T-helper 22 cell (primary cell): ENCODE data around the gene DLG2.

Experiments used
- DNase-seq: peaks from one replicate; pipeline ENCODE4 v3.0.0-alpha.2; 2020; ENCODE audit warnings: low read depth

The DLG2 gene

GRCh38 chr11:83982825-83983224, 1644.3 kb downstream of the DLG2 start:
- no peak for DNase-seq

- DNase-seq = no peak
These were observed 1647.6 kb downstream of the DLG2 start for GRCh38 chr11:83979593-83979992.

GRCh38 chr11:83978942-83979341, 1648.2 kb downstream of the DLG2 start:
- no peak for DNase-seq

GRCh38 chr11:83976086-83976485, 1651.1 kb downstream of the DLG2 start:
- no peak for DNase-seq

- no peak for DNase-seq
These were observed 1654.6 kb downstream of the DLG2 start for GRCh38 chr11:83972536-83972935.

GRCh38 chr11:83971063-83971462, 1656.1 kb downstream of the DLG2 start:
- no peak for DNase-seq

- no peak for DNase-seq
These were observed 1657.0 kb downstream of the DLG2 start for GRCh38 chr11:83970061-83970671.

- no peak for DNase-seq
These were observed 1669.9 kb downstream of the DLG2 start for GRCh38 chr11:83957038-83957900.

- no peak for DNase-seq
These were observed 1670.9 kb downstream of the DLG2 start for GRCh38 chr11:83956119-83956697.

- no peak for DNase-seq
These were observed 1672.4 kb downstream of the DLG2 start for GRCh38 chr11:83954780-83955179.

GRCh38 chr11:83951521-83951920, 1675.6 kb downstream of the DLG2 start:
- no peak for DNase-seq

- no peak for DNase-seq
These were observed 1678.9 kb downstream of the DLG2 start for GRCh38 chr11:83948200-83948599.

- DNase-seq = no peak
These were observed 1681.2 kb downstream of the DLG2 start for GRCh38 chr11:83945976-83946375.

GRCh38 chr11:83941050-83941449, 1686.1 kb downstream of the DLG2 start:
- no peak for DNase-seq

GRCh38 chr11:83938148-83938547, 1689.0 kb downstream of the DLG2 start:
- DNase-seq = no peak

GRCh38 chr11:83933008-83933407, 1694.1 kb downstream of the DLG2 start:
- DNase-seq = no peak

GRCh38 chr11:83927422-83927821, 1699.7 kb downstream of the DLG2 start:
- DNase-seq = no peak

GRCh38 chr11:83924795-83925542, 1702.2 kb downstream of the DLG2 start:
- DNase-seq = no peak

- no peak for DNase-seq
These were observed 1703.2 kb downstream of the DLG2 start for GRCh38 chr11:83923961-83924360.

GRCh38 chr11:83922953-83923352, 1704.2 kb downstream of the DLG2 start:
- no peak for DNase-seq

- DNase-seq = no peak
These were observed 1704.8 kb downstream of the DLG2 start for GRCh38 chr11:83922318-83922717.

GRCh38 chr11:83921447-83922192, 1705.5 kb downstream of the DLG2 start:
- DNase-seq = no peak
